GM12878 (cell line): Measurements from ENCODE around the gene PRKG1. TPM values are rescaled to one million over a fixed set of nuclear protein-coding genes. Genes with fewer than 3 reads are reported as not detected.
A peak's percentile ranks its signal among the peaks of the same experiment; 100 is the strongest.

ENCODE experiments used
- ATAC-seq: fragments of 200-7000 bp; cut with Tn5 transposase; 3 replicates; pipeline ENCODE4 v1.9.1; 2020; ENCODE audit warnings: mild to moderate bottlenecking, moderate library complexity
- BruUV-seq: library from RNA; stranded (reverse); fragments of 400-500 nt; replicated peaks from 2 replicates; lab custom pipeline; 2021; lab: Mats Ljungman, UMichigan
- CTCF ChIA-PET: fragments of 300-600 bp; sonication (Branson Sonifier 250); formaldehyde crosslinking; extraction: SDS; loops from one replicate; lab custom pipeline; 2021; ENCODE audit warnings: inconsistent platforms; lab: Yijun Ruan, JAX
- POLR2A ChIA-PET: fragments of 350-600 bp; formaldehyde crosslinking; extraction: SDS; loops from one replicate; lab custom pipeline; 2021; ENCODE audit warnings: inconsistent platforms; lab: Charles Lee
- RAD21 ChIA-PET: fragments of 300-600 bp; sonication (Branson Sonifier 250); formaldehyde crosslinking; loops from one replicate; lab custom pipeline; 2023; ENCODE audit warnings: antibody characterized with exemption; ENCODE audit not compliant: unreplicated experiment; lab: Charles Lee
- SMC1A ChIA-PET: fragments of 300-600 bp; sonication (Branson Sonifier 250); formaldehyde crosslinking; loops from one replicate; lab custom pipeline; 2023; ENCODE audit not compliant: unreplicated experiment, uncharacterized antibody; lab: Charles Lee
- DNase-seq: peaks from one replicate; pipeline ENCODE4 v3.0.0-alpha.2; 2011; ENCODE audit warnings: low read depth, low spot score
- FAIRE-seq: peaks from 3 replicates; lab custom pipeline; 2011; peaks lifted over from hg19 to GRCh38; lab: Jason Lieb, UNC
- H2AFZ ChIP-seq: 2 replicates; pipeline ENCODE4 v1.6.0; 2011; ENCODE audit warnings: low read depth, low read length, control low read depth; ENCODE audit not compliant: control insufficient read depth
- H3K27ac ChIP-seq: 2 replicates; pipeline ENCODE4 v1.5.1; 2011; ENCODE audit warnings: control low read depth; ENCODE audit not compliant: control insufficient read depth, insufficient read depth
- H3K27me3 ChIP-seq, 2 experiments: replicated peaks in 1 of 2; 2 replicates each; pipeline versions ENCODE4 v1.6.0 to v1.6.1; 2011; ENCODE audit warnings: low read length in 1 of 2; ENCODE audit not compliant: control insufficient read depth in 2 of 2, insufficient read depth in 2 of 2
- H3K36me3 ChIP-seq, 2 experiments: 2 replicates each; pipeline ENCODE4 v1.5.1; 2011; ENCODE audit warnings: low read length in 1 of 2; ENCODE audit not compliant: control insufficient read depth in 2 of 2, insufficient read depth in 2 of 2
- H3K4me1 ChIP-seq: 2 replicates; pipeline ENCODE4 v1.6.1; 2011; ENCODE audit warnings: mild to moderate bottlenecking, low read length, moderate library complexity, mixed read lengths; ENCODE audit not compliant: control insufficient read depth, insufficient read depth
- H3K4me2 ChIP-seq: 2 replicates; pipeline ENCODE4 v1.6.0; 2011; ENCODE audit warnings: control low read depth; ENCODE audit not compliant: control insufficient read depth, insufficient read depth
- H3K4me3 ChIP-seq: fragments of 200-600 bp; sonication (generic); 2 replicates; pipeline ENCODE4 v1.5.1; 2016
- H3K79me2 ChIP-seq: 2 replicates; pipeline ENCODE4 v1.6.0; 2011; ENCODE audit warnings: low read length; ENCODE audit not compliant: control insufficient read depth, insufficient read depth
- H3K9ac ChIP-seq: 2 replicates; pipeline ENCODE4 v1.8.0; 2011; ENCODE audit warnings: low read length, control low read depth, mixed read lengths; ENCODE audit not compliant: control insufficient read depth, insufficient read depth
- H3K9me3 ChIP-seq: replicated peaks from 3 replicates; pipeline ENCODE4 v1.5.1; 2011; ENCODE audit warnings: mild to moderate bottlenecking, low read length; ENCODE audit not compliant: control insufficient read depth, insufficient read depth
- H4K20me1 ChIP-seq: 2 replicates; pipeline ENCODE4 v1.6.0; 2011; ENCODE audit not compliant: control insufficient read depth, insufficient read depth
- CUX1 ChIP-seq: IDR thresholded peaks from 2 replicates; pipeline ENCODE4 v1.6.1; 2012; ENCODE audit warnings: improper control_type of control experiment, low read depth, low read length; ENCODE audit not compliant: insufficient replicate concordance
- PML ChIP-seq: IDR thresholded peaks from 2 replicates; pipeline ENCODE4 v1.6.1; 2012; ENCODE audit warnings: low read length, inconsistent platforms
- RELB ChIP-seq: fragments of 450-650 bp; IDR thresholded peaks from 2 replicates; pipeline ENCODE4 v1.6.1; 2017; ENCODE audit warnings: low read depth, mild to moderate bottlenecking, moderate library complexity
- REST ChIP-seq: IDR thresholded peaks from 2 replicates; pipeline ENCODE4 v1.6.1; 2012; ENCODE audit warnings: mild to moderate bottlenecking, low read depth, low read length
- USF1 ChIP-seq: IDR thresholded peaks from 2 replicates; pipeline ENCODE4 v1.6.1; 2011; ENCODE audit warnings: borderline replicate concordance, low read depth, mild to moderate bottlenecking, moderate library complexity, mixed read lengths, low read length; ENCODE audit not compliant: insufficient read depth; ENCODE audit errors: extremely low read length
- ZNF687 ChIP-seq: fragments of 450-650 bp; IDR thresholded peaks from 2 replicates; pipeline ENCODE4 v1.6.1; 2017; ENCODE audit warnings: mild to moderate bottlenecking, moderate library complexity
- WGBS: methylation state at CpG from one replicate; pipeline ENCODE4 v1.1.6; 2016; ENCODE audit warnings: low lambda C conversion rate; ENCODE audit not compliant: insufficient replicate concordance, insufficient coverage; ENCODE audit errors: missing lambda C conversion rate; 5-methylcytosine and 5-hydroxymethylcytosine counted together
- in situ Hi-C: fragments of 300-500 bp; cut with MboI; formaldehyde crosslinking; loops from 9 replicates; pipeline ENCODE4 v1.14.3; 2018; ENCODE audit warnings: mixed read lengths
- intact Hi-C: fragments of 100-400 bp; cut with micrococcal nuclease; formaldehyde crosslinking; loops from one replicate; pipeline ENCODE4 v1.14.2; 2022; ENCODE audit not compliant: unreplicated experiment
- polyA plus RNA-seq, 11 experiments: library from polyadenylated mRNA; depleted of rRNA in 4 of 11; unstranded in 6 of 11; stranded (reverse) in 5 of 11; fragments of >200 nt; fragmentation: Nextera tagmentation in 4 of 11; fragmentation: Illumina TruSeq in 1 of 11; extraction: Ambion mirVana in 4 of 11; extraction: Trizol in 1 of 11; gene quantifications; 1 replicate in 1 of 11; 2 replicates in 10 of 11; pipeline versions ENCODE4 v1.2.1 to v1.2.3, GENCODE V29; 2011 to 2016; ENCODE audit warnings: inconsistent platforms in 2 of 11, missing spikeins in 2 of 11, low read depth in 1 of 11
- total RNA-seq, 4 experiments: library from RNA; depleted of rRNA in 3 of 4; stranded (reverse); fragments of >200 nt in 3 of 4; fragmentation: Illumina TruSeq in 1 of 4; extraction: Trizol in 1 of 4; gene quantifications; 2 replicates each; pipeline versions ENCODE4 v1.2.1 to v1.2.3, GENCODE V29; 2013 to 2021

Gene PRKG1
- total and polyA plus RNA-seq, 10 of the 15 experiments (the other 5 are each of a cell fraction or from before 2014, with no cell fraction given): 0.04 to 0.05 TPM; not detected in 8

- FAIRE-seq (no peak), ATAC-seq (peak; percentile 71), DNase-seq (no peak)
- ChIA-PET POLR2A (no interaction called here), SMC1A (interaction anchor here (0.6 to 4.9 kb wide), 2 partner anchors 571 to 1648 kb away, joined by 3 to 29 read pairs; no protein-coding TSS in a partner anchor), RAD21 (interaction anchor here (0.7 to 3.1 kb wide), 3 partner anchors 81 to 572 kb away, joined by 3 to 14 read pairs (median 4); no protein-coding TSS in a partner anchor), CTCF (interaction anchor here (0.8 to 4.8 kb wide), 10 partner anchors 9 to 592 kb away, joined by 3 to 58 read pairs (median 5); no protein-coding TSS in a partner anchor)
- Histone ChIP-seq H2AFZ (no peak overlapping the region), H3K79me2 (no peaks in the 10 kb centered on the region), H4K20me1 (no peaks in the 10 kb centered on the region), H3K4me3 (no peak overlapping the region), H3K27ac (no peak overlapping the region), H3K4me2 (no peak overlapping the region), H3K36me3 (no peaks in the 10 kb centered on the region), H3K27me3 (no peaks in the 10 kb centered on the region), H3K9ac (no peak overlapping the region), H3K4me1 (no peaks in the 10 kb centered on the region), H3K9me3 (no peaks in the 10 kb centered on the region)
- 22% methylated on average over 8 of the region's 8 CpGs for WGBS
- BruUV-seq: no TSS peak
- in situ Hi-C loops (loop anchor here (10.0 to 25.0 kb wide), 2 partner anchors 576 to 898 kb away; partner anchors contain the start of gene PRKG1), intact Hi-C loops (loop anchor here (1.0 to 5.0 kb wide), 3 partner anchors 257 to 898 kb away; no protein-coding TSS in a partner anchor)
- TF ChIP-seq USF1 (no peak), PML (no peak), ZNF687 (no peak), RELB (no peak), REST (no peak), CUX1 (no peak)
These were observed 886.2 kb downstream of the PRKG1 start for GRCh38 chr10:51960494-51960895.
